Fibroblast of peridontal ligament (primary cell): Measurements from ENCODE around the gene REX1BD.
"Not testable (repeated sequence)": the region's sequence is repeated elsewhere in the genome, so short reads cannot be mapped to it uniquely, and the experiment has no call there.

Experiments used
- DNase-seq: peaks from one replicate; pipeline ENCODE4 v3.0.0-alpha.2; 2010; ENCODE audit errors: extremely low read depth

The REX1BD gene

DNA sequence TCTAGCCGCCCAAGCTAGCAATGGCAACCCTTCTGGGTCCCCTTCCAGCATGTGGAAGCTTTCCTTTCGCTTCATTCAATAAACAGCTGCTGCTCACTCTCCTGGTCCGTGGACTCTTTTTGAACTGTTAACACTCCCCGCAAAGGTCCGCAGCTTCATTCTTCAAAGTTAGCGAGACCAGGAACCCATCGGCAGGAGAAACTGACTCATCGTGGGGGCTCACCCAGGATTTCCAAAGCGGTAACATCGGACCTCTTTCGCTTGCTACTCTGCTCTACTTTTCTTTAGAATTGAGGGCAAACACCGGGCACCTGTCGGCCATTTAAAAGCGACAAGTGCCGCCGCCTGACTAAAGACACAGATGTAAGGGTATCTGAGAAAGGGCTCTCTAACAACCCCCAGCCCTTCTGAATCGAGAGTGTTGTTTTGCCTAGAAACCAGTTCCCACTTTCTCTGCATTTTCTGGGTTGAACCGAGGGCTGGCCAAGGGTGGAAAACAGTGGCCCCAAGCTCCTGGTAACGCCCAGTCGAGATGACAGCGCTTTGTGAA is 11.2 kb upstream of the REX1BD start:
- no peak for DNase-seq

GRCh38 chr19:18580311-18580710 is 8.3 kb upstream of the REX1BD start:
- no peak for DNase-seq

DNA sequence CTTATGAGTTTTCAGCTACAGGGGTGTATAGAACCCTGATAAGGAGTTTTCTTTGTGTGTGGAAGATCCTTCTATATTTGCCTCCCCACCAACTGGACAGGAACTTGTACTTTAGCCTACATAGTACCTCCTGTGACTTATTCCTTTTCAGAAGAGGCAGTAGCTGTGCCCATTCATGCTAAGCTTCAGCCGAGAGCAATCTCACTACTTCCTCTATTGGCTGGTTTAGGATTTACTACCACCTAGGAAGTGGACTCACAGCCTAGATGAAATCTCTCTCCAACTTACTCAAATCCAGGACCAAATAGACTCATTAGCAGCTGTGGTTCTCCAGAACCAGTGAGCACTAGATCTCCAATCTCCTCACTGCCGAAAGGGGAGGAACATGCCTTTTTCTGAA is 2.3 kb upstream of the REX1BD start:
- DNase-seq: no peak

GRCh38 chr19:18587561-18587960 is 1.0 kb upstream of the REX1BD start:
- no peak for DNase-seq

GRCh38 chr19:18587962-18588610 is 512 bp upstream of the REX1BD start:
- DNase-seq: no peak

- peak; percentile 43 for DNase-seq
Measured at GRCh38 chr19:18589380-18590272, 1.0 kb downstream of the REX1BD start.

DNA sequence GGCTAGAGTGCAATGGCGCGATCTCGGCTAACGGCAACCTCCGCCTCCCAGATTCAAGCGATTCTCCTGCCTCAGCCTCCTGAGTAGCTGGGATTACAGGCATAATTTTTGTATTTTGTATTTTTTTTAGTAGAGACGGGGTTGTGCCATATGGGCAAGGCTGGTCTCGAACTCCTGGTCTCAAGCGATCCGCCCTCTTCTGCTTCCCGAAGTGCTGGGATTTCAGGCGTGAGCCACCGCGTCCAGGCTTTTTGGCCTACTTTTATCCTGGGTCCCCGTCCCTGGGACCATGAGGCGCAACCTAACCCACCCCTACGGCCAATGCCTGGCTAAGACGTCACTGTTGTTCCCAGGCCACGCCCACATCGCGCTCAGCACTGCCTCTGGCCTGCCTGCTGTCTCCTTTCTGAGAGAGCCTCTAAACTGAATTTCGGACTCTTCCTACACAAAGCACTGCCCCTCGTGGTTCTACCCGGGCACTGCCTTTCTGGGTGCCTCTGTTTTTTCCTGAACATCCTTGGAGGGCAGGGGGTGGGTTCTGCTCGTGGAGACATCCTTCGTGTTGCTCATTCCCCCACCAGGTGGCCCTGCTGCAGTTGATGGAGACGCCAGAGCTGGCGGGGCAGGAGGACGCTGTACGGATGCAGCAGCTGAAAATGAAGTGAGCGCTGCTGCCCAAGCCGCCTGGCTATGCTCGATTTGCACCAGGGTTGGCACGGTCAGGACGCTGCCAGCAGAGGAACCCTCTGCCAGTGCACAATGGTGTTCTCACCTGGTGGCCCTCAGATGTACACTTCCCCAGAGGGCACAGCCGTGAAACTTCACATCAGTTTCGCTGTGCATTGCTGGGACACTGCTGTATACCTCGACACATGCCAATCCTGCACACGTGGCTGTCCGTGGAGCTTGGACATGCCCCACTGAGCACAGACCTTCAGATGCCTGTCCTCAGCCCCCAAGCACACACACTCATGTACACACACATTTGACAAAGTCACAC is 2.0 kb downstream of the REX1BD start:
- DNase-seq: peak; percentile 73

DNA sequence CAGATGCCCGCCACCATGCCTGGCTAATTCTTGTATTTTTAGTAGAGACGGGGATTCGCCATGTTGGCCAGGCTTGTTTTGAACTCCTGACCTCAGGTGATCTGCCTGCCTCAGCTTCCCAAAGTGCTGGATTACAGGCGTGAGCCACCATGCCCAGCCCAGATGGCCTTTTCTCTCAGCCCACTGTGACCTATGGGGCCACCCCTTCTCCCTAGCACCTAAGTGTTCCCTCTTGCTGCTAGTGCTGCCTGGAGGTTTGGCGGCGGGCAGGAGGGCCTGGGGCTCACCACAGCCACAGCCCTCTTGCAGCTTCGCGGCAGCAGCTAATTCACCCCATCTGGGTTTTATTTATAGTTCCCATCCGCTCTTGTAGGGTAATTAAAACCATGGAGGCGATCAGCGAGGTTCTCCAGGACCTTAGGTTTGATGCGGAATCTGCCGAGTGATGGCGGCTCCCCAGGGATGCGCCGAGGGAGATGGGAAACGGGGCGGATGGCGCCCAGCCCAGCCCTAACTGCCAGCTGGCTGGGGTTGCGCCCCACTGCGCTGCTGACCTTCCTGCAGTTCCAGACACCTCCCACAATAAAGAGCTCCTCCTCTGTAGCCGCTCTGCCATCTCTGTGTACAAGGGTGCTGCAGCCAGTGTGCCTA is 3.3 kb downstream of the REX1BD start:
- peak; percentile 86 for DNase-seq

DNA sequence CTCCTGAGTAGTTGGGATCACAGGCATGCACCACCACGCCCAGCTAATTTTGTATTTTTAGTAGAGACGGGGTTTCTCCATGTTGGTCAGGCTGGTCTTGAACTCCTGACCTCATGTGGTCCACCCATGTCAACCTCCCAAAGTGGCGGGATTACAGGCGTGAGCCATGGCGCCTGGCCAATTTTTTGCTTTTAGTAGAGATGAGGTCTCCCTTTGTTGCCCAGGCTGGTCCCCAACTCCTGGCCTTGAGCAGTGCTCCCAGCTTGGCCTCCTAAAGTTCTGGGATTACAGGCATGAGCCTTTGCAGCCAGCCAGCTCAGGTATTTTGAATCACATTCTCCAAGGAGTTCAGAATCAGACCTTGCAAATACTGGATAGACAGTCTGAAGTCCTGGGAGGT is 4.1 kb downstream of the REX1BD start:
- DNase-seq: not testable (repeated sequence)

DNA sequence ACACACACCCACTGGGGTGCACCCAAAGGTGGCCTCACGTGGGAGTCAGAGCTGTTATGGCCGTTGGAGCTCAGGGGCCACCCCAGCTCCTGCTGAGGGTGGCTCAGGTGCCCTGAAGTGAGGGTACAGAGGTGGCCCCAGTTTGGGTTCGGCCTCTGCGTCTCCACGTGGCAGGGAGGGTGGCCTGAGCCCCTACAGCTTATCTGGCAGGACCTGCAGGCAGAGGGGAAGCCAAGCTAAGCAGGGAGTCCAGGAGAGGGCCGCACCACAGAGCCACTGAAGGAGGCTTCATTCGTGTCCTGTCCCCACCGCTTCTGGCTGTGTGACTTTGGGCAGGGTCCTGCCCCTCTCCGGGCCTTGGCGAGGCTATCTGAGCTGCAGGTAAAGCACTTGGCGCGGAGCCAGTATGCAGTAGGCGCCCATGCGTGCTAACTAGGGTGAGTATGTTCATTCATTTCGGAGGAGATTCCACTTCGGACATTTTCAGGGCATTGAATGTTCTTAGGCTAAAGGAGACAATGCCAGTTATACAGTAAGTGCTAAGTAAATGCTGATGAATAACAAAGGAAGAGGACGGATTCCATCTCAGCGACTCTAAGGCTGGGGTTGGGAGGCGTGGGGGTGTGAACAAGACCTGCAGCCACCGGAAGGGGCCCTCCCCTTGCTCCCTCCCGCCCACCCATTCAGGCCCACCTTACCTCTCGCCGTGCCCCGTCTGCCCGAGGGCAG is 4.9 kb downstream of the REX1BD start:
- no peak for DNase-seq

- DNase-seq: peak; percentile 63
Measured at GRCh38 chr19:18594096-18594823, 5.7 kb downstream of the REX1BD start.

DNA sequence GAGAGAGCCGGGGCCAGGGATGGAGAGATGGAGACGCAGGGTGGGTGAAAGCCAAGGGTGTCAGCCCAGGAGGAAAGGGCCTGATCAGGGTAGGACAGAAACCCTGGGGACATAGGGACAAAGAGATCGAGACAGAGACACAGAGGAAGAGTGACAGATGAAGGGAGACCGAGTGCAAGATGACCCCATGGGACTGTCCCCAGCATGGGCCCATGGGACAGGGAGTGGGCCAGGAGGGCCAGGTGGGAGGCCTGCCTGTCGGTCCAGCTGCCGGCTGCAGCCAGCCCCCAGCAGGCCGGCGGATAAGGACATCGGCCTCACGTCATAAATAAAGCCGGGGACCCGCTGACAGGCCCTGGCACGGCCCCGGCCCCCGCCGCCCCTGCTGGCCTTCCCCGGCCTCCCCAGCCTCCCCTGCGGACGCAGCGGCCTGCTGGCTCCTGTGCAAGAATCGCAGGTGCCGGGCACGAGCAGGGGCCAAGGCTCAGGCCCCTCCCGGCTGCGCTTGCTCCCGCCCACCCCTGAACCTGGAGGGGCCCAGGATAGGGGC is 6.3 kb downstream of the REX1BD start:
- no peak for DNase-seq

DNA sequence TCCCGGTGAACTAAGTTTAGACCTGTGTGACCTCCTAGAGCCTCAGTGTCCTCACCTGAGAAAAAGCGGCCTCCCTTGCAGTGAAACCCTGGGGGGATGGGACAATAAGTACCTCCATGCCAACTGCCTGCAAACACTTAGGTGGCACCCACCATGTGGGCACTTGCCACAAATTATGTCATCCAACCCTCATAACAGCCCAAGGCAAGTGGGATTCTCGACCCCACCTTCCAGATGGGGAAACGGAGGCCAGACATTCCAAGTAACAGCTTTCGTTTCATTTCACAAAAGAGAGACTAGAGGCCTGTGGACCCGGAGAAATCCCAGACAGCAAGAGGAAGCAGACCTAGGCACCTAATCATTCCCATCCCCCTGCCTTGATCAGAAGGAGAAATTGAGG is 6.9 kb downstream of the REX1BD start:
- DNase-seq: no peak

DNA sequence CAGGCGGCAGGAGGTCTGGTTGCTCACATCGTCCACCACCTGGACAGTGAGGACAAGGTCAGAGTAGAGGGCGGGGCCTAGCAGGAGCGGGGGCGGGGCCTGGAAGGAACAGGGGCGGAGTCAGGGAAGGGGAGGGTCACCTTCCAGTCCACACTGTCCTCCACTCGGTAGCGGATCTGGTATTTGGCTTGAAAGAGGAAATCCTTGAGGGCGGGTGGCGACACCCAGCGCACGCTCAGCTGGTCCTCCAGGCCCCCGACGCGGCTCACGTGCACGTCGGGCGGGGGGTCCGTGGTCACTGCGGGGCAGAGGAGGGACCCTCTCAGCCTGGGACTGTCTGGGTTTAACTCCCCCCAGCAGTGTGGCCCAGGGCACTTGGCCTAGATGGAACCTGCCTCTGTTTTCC is 8.2 kb downstream of the REX1BD start:
- DNase-seq: no peak

DNA sequence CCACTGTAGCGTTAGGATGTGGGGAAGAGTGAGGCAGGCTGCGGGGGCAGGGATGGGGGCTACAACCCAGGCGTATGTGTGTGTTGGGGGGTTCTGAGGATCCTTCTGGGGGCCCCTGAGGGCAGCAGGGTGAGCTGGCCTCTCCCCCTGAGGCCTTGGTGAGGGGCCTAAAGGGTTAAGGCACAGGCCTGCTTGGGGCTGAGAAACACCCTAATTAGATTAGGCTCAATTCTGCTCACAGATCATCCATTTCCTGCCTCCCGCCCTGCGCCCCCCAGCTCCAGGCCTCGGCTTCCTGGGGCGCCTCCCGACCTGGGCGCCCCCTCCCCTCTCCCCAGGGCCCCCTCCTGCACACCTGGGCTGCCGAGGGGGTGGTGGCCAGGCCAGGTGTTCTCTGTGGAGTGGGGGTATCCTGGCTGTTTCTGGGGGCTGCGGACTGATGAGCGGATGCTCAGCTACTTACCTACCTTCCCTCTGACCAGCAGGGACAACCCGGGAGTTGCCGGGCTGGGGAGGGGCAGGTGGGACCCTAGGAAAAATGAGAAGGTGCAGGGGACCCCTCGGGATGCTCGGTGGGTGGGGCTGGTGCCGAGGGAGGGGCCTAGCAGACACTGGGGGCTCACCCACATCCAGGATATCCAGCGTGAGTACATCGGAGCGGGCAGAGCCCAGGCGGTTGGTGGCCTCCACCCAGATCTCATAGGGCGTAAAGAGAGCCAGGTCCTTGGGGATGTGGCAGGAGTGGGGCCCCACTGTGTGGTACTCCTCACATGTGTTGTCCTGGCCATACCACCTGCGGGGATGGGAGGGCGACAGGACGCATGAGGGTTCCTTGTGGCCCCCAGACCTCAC is 9.4 kb downstream of the REX1BD start:
- DNase-seq: no peak

- DNase-seq: no peak
Measured at GRCh38 chr19:18599485-18599884, 10.9 kb downstream of the REX1BD start.

GRCh38 chr19:18600692-18601397 is 12.2 kb downstream of the REX1BD start:
- DNase-seq: not testable (repeated sequence)

DNA sequence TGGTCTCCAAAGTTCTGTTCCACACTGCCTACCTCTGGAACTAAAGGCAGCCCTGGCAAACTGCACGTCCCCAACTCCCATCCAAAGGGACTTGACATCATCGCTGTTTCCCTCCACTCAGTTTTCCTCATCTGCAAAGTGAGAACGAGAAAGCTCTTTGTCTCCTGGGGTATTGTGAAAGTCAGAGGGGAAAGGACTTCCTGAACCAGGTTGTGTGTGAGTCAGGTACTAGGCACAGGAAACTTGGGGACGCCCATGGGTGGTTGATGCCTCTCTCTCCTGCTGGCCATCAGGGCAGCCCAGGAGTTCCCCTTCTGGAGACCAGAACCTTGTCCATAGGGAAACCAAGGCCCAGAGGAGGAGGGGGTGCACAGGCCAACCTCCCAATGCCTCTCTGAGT is 13.3 kb downstream of the REX1BD start:
- no peak for DNase-seq
